GM19395 (cell line): ENCODE data around the gene ASMTL.

Experiments used
- ATAC-seq: cut with Tn5 transposase; IDR thresholded peaks from one replicate; pipeline ENCODE4 v1.9.1; 2021; ENCODE audit warnings: mild to moderate bottlenecking, moderate library complexity; ENCODE audit not compliant: unreplicated experiment

The ASMTL gene

DNA sequence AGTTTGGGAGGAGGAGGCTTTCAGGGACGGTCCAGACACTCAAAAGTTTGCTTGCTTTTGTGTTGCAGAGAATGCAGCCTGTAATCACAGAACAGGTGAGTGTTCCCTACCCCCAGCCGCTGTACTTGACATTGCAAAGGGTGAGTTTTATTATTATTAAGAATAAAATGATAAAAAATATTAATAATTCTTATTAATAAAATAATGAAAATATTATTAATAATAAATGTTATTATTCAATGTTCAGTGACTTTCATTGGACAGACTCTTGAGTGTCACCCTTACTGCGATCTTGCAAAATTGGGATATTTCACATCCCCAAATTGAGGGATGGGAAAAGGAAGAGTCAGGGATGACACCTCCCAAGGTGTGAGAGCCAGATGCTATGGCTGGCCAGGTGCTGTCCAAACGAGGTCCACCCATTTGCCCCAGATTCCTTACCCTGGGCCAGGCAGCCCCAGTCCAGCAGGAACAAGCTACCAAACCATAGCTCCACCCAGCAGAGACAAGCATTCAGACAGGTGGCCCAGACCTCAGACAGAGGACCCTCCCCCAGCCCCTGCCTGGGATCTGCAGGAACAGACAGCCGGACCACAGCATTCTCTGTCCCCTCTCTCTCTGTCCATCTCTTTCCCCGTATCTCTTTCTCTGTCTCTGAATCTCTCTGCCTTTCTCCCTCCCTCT is 93.8 kb downstream of the ASMTL start:
- no peak for ATAC-seq

DNA sequence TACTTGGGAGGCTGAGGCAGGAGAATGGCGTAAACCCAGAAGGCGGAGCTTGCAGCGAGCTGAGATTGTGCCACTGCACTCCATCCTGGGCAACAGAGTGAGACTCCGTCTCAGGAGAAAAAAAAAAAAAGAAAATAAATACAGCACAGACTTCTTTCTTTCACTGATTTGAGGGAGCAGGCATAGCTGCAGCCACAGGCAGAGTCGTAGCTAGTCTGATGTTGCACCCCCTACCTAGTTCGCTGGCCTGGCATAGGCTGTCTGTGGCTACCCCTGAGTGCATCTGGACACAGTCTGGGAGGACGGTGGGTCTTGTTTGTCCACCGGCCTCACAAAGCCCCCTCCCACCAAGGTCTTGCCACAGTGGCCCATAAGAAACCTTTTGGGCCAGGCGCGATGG is 94.7 kb downstream of the ASMTL start:
- ATAC-seq = no peak

DNA sequence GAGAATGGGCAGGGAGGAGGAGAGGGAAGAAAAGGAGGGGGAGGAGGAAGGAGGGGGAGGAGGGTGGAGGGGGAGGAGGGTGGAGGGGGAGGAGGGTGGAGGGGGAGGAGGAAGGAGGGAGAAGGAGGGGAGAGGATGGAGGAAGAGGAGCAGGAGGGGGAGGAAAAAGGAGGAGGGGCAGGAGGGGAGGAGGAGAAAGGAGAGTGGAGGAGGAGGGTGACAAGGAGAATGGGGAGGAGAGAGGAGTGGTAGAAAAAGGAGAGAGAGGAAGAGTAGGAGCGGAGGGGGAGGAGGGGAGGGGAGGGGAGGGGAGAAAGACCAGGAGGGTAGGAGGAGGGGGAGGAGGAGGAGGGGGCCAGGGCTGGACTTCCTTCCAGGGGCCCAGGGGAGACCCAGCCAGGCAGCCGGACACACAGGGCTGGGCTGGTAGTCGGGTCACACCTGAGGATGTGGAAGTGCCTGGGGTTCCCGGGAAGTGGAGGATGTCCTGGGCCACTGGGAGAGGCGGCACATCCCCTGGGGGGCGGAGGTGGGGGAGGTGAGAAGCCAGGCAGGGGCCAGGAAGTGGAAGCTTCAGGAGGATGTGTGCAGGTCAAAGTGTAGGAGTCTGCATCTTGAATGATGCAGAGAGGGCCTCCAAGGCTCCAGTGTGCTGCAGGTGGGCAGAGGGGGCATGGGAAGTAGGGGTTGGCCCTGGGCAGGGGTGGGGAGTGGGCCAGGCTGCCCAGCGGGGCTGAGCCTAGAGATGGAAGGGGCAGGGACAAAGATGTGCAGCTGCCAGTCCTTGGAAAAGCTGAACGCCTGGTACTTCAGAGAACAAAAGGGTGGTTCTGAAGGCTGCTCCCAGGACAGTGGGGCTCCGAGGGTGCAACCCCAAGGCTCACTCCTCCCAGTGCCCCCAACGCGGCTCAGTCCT is 97.3 kb downstream of the ASMTL start:
- ATAC-seq = no peak

DNA sequence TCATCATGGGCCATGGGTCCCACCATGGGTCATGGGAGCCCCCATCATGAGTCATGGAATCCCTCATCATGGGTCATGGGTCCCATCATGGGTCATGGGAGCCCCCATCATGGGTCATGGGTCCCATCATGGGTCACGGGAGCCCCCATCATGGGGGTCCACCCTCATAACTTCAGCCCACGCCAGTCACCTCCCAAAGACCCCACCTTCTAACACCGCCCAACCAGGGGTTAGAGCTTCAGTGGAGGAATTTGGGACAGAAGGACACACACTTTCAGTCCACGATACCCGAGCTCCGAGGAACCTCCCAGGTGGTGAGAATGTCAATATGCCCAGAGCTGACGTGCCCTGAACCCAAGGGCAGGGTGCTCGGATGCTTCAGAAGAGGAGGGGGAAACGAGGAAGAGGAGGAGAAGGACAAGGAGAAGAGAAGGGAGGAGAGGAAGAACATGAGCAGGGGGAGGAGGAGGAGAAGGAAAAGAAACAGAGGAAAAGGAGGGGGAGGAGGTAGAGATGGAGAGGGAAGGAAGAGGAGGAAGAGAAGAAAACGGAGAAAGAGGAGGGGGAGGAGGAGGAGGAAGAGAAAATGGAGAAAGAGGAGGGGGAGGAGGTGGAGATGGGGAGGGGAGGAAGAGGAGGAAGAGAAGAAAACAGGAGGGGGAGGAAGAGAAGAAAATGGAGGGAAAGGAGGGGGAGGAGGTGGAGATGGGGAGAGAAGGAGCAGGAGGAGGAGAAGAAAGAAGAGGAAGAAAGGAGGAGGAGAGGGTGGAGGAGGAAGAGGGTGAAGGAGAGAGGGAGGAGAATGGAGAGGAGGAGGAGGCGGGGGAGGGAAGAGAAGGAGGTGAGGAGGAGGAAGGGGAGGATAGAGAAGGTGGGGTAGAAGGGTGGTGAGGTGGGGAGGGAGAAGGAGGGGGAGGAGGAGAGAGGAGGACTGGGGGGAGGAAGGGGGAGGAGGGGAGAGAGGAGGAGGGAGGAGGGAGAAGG is 98.4 kb downstream of the ASMTL start:
- ATAC-seq = no peak
